Testis (tissue), 5 donors: ENCODE data around the gene KLK15. TPM values are rescaled to one million over a fixed set of nuclear protein-coding genes. Genes with fewer than 3 reads are reported as not detected.

Experiments used
- DNase-seq: peaks from one replicate; pipeline ENCODE4 v3.0.0-alpha.2; 2019
- H3K27ac ChIP-seq, 2 donors: fragments of 200-600 bp; sonication (generic); one replicate each; pipeline ENCODE4 v1.5.1; 2019
- H3K27me3 ChIP-seq: fragments of 200-600 bp; sonication (generic); one replicate; pipeline ENCODE4 v1.5.1; 2019
- H3K36me3 ChIP-seq: fragments of 200-600 bp; sonication (generic); one replicate; pipeline ENCODE4 v1.5.1; 2017; ENCODE audit warnings: low read depth; ENCODE audit errors: missing control alignments
- H3K4me1 ChIP-seq: fragments of 200-600 bp; sonication (generic); one replicate; pipeline ENCODE4 v1.5.1; 2019
- H3K4me3 ChIP-seq, 2 donors: fragments of 200-600 bp; sonication (generic); one replicate each; pipeline ENCODE4 v1.5.1; 2017 to 2019
- H3K9me3 ChIP-seq: fragments of 200-600 bp; sonication (generic); one replicate; pipeline ENCODE4 v1.5.1; 2017
- POLR2A ChIP-seq: fragments of 450-650 bp; IDR thresholded peaks from one replicate; pipeline ENCODE4 v1.6.1; 2017; ENCODE audit warnings: antibody characterized with exemption, mild to moderate bottlenecking, moderate library complexity
- WGBS, 2 donors: methylation state at CpG; one replicate each; pipeline ENCODE4 v1.1.5; 2018; 5-methylcytosine and 5-hydroxymethylcytosine counted together
- intact Hi-C: fragments of 100-400 bp; cut with DNase I; formaldehyde crosslinking; loops from one replicate; pipeline ENCODE4 v1.15.1; 2023; ENCODE audit warnings: low total_unique reads
- long read RNA-seq, 2 donors: transcript quantifications; one replicate each; lab custom pipeline, GENCODE V29; 2026
- polyA plus RNA-seq: library from polyadenylated mRNA; stranded (reverse); fragments of 350-450 nt; fragmentation: Illumina TruSeq; extraction: RNeasy Lipid Tissue Mini Kit (QIAGEN cat#74804); gene quantifications from one replicate; pipeline ENCODE4 v1.2.3, GENCODE V29; 2014; ENCODE audit warnings: low read depth, low replicate concordance; ENCODE audit not compliant: insufficient read depth
- total RNA-seq, 2 donors: library from RNA; depleted of rRNA; stranded (reverse); fragments of >200 nt; gene quantifications; one replicate each; pipeline ENCODE4 v1.2.3, GENCODE V29; 2016
- TF ChIP-seq, protein P1 (sequence below), 3 experiments: fragments of 450-650 bp in 2 of 3; fragments of 200-600 bp in 1 of 3; sonication (generic) in 1 of 3; IDR thresholded peaks; one replicate each; pipeline ENCODE4 v1.5.1; 2016 to 2019; ENCODE audit warnings: antibody characterized with exemption in 3 of 3, mild to moderate bottlenecking in 2 of 3, moderate library complexity in 1 of 3

Gene KLK15, protein sequence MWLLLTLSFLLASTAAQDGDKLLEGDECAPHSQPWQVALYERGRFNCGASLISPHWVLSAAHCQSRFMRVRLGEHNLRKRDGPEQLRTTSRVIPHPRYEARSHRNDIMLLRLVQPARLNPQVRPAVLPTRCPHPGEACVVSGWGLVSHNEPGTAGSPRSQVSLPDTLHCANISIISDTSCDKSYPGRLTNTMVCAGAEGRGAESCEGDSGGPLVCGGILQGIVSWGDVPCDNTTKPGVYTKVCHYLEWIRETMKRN
- total RNA-seq (1 to 10 TPM; 5.5 to 9.0 TPM), polyA plus RNA-seq (7.4 TPM)
- long read RNA-seq, donor 1: 0 reads
- long read RNA-seq, donor 2: 0 reads

- TF ChIP-seq, protein P1, sequence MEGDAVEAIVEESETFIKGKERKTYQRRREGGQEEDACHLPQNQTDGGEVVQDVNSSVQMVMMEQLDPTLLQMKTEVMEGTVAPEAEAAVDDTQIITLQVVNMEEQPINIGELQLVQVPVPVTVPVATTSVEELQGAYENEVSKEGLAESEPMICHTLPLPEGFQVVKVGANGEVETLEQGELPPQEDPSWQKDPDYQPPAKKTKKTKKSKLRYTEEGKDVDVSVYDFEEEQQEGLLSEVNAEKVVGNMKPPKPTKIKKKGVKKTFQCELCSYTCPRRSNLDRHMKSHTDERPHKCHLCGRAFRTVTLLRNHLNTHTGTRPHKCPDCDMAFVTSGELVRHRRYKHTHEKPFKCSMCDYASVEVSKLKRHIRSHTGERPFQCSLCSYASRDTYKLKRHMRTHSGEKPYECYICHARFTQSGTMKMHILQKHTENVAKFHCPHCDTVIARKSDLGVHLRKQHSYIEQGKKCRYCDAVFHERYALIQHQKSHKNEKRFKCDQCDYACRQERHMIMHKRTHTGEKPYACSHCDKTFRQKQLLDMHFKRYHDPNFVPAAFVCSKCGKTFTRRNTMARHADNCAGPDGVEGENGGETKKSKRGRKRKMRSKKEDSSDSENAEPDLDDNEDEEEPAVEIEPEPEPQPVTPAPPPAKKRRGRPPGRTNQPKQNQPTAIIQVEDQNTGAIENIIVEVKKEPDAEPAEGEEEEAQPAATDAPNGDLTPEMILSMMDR (IDR thresholded peaks at IDR 0.05): no peak
- TF ChIP-seq POLR2A: no peak
- WGBS, 2 donors: 53 to 66% methylated on average over 8 of the region's 8 CpGs
- H3K27ac ChIP-seq: no peak within 1 kb of the TSS
- intact Hi-C loops: no loop called here
- DNase-seq: no peak
- H3K9me3 ChIP-seq: no peaks in the 10 kb centered on the region
- peaks cover 4% of the 10 kb centered on the region for H3K4me1 ChIP-seq
- no peaks in the 10 kb centered on the region for H3K27me3 ChIP-seq
- no peaks in the 10 kb centered on the region for H3K36me3 ChIP-seq
- H3K4me3 ChIP-seq: no peak within 1 kb of the TSS
These were observed at the start of gene KLK15 for GRCh38 chr19:50833117-50833801. KLK15 (minus strand) TSS chr19:50833574; CDS start chr19:50831492, 2,082 bp downstream.

DNA sequence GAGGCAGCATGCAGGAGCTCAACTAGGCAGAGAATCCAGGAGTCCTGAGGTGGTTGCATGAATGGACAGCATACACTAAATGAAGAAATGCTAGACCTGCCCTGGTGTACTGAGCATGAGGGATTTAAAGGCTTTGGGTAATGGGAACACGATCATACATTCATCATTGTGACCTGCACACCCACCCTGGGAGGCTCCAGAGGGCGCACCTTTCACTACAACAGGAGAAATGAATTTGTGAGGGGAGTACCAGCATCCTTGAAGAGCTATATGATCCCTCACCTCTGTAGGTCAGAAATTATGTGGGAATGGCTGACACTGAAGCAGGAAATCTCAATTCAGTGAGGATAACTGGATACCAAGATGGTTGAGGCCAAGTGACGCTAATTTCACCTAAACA, 48.8 kb upstream of the KLK15 start:
- TF ChIP-seq POLR2A: no peak
- no peaks in the 10 kb centered on the region for H3K9me3 ChIP-seq
- no peak overlapping the region for H3K4me3 ChIP-seq
- no peaks in the 10 kb centered on the region for H3K36me3 ChIP-seq
- WGBS, 2 donors: 66 to 77% methylated on average over 3 of the region's 3 CpGs
- no peaks in the 10 kb centered on the region for H3K4me1 ChIP-seq
- intact Hi-C loops: no loop called here
- no peak overlapping the region for H3K27ac ChIP-seq
- no peaks in the 10 kb centered on the region for H3K27me3 ChIP-seq
- no peak for DNase-seq

DNA sequence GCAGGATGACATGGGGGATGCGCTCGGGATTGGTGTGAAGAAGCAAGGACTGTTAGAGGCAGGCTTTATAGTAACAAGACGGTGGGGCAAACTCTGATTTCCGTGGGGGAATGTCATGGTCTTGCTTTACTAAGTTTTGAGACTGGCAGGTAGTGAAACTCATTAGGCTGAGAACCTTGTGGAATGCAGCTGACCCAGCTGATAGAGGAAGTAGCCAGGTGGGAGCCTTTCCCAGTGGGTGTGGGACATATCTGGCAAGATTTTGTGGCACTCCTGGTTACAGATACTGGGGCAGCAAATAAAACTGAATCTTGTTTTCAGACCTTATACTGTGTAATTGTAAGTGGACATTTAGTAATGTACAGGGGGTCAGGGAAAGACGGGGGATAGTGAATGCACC, 46.9 kb upstream of the KLK15 start:
- Histone ChIP-seq H3K4me3 (no peak overlapping the region), H3K9me3 (no peaks in the 10 kb centered on the region), H3K4me1 (no peaks in the 10 kb centered on the region), H3K36me3 (no peaks in the 10 kb centered on the region), H3K27me3 (no peaks in the 10 kb centered on the region), H3K27ac (no peak overlapping the region)
- no peak for DNase-seq
- TF ChIP-seq, protein P1 (IDR thresholded peaks at IDR 0.05): no peak
- no peak for TF ChIP-seq POLR2A
- WGBS, 2 donors: 76 to 89% methylated on average over 5 of the region's 5 CpGs
- intact Hi-C loops: no loop called here

DNA sequence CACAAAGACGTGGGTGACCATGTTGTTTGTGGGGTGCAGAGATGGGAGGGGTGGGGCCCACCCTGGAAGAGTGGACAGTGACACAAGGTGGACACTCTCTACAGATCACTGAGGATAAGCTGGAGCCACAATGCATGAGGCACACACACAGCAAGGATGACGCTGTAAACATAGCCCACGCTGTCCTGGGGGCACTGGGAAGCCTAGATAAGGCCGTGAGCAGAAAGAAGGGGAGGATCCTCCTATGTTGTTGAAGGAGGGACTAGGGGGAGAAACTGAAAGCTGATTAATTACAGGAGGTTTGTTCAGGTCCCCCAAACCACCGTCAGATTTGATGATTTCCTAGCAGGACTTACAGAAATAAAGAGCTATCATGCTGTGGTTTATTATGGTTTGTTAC, 45.5 kb upstream of the KLK15 start:
- H3K4me1 ChIP-seq: no peaks in the 10 kb centered on the region
- WGBS, 2 donors: 63 to 66% methylated on average over 5 of the region's 5 CpGs
- no peak for TF ChIP-seq POLR2A
- TF ChIP-seq, protein P1 (IDR thresholded peaks at IDR 0.05): no peak
- H3K27me3 ChIP-seq: no peaks in the 10 kb centered on the region
- no peak overlapping the region for H3K4me3 ChIP-seq
- H3K36me3 ChIP-seq: no peaks in the 10 kb centered on the region
- no peak for DNase-seq
- H3K9me3 ChIP-seq: no peaks in the 10 kb centered on the region
- intact Hi-C loops: no loop called here
- no peak overlapping the region for H3K27ac ChIP-seq

DNA sequence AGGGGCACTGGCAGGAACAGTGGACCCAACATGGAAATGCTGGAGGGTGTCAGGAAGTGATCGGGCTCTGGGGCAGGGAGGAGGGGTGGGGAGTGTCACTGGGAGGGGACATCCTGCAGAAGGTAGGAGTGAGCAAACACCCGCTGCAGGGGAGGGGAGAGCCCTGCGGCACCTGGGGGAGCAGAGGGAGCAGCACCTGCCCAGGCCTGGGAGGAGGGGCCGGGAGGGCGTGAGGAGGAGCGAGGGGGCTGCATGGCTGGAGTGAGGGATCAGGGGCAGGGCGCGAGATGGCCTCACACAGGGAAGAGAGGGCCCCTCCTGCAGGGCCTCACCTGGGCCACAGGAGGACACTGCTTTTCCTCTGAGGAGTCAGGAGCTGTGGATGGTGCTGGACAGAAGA, 44.0 kb upstream of the KLK15 start:
- no peak for DNase-seq
- H3K27ac ChIP-seq: no peak overlapping the region
- H3K36me3 ChIP-seq: no peaks in the 10 kb centered on the region
- no peaks in the 10 kb centered on the region for H3K4me1 ChIP-seq
- 56 to 58% methylated on average over 8 of the region's 8 CpGs for WGBS, 2 donors
- H3K27me3 ChIP-seq: no peaks in the 10 kb centered on the region
- TF ChIP-seq, protein P1 (IDR thresholded peaks at IDR 0.05): no peak
- no peak for TF ChIP-seq POLR2A
- H3K4me3 ChIP-seq: no peak overlapping the region
- H3K9me3 ChIP-seq: no peaks in the 10 kb centered on the region
- intact Hi-C loops: no loop called here
